Motor neuron (in vitro differentiated cells): ENCODE data around the gene UBE2QL1. TPM values are rescaled to one million over a fixed set of nuclear protein-coding genes. Genes with fewer than 3 reads are reported as not detected.

Experiments
- ATAC-seq, 8 experiments: fragments of 200-7000 bp; cut with Tn5 transposase; replicated peaks in 6 of 8; 2 replicates each; pipeline ENCODE4 v1.8.0; 2021; ENCODE audit warnings: mild to moderate bottlenecking in 8 of 8, moderate library complexity in 8 of 8
- H3K27ac ChIP-seq, 2 donors: fragments of 250-450 bp; sonication (Bioruptor Pico); 2 replicates each; pipeline ENCODE4 v1.9.0; 2021; ENCODE audit warnings: antibody characterized with exemption in 2 of 2, mild to moderate bottlenecking in 2 of 2, moderate library complexity in 1 of 2
- H3K4me1 ChIP-seq, 2 donors: fragments of 250-450 bp; sonication (Bioruptor Pico); replicated peaks in 1 of 2; 2 replicates each; pipeline ENCODE4 v1.6.1; 2021; ENCODE audit warnings: antibody characterized with exemption in 2 of 2, mild to moderate bottlenecking in 2 of 2, moderate library complexity in 1 of 2
- H3K4me3 ChIP-seq, 5 donors: fragments of 250-450 bp; sonication (Bioruptor Pico); 2 replicates each; pipeline ENCODE4 v1.9.0; 2021; ENCODE audit warnings: antibody characterized with exemption in 5 of 5, mild to moderate bottlenecking in 5 of 5, moderate library complexity in 4 of 5
- WGBS, 10 experiments: fragments of 450-650 bp; shearing (Covaris generic); methylation state at CpG; one replicate each; pipeline ENCODE4 v1.0.0; 2022; 5-methylcytosine and 5-hydroxymethylcytosine counted together
- in situ Hi-C, 9 experiments: fragments of 400-800 bp; cut with MboI; loops; one replicate each; pipeline ENCODE4 v1.15.0; 2021; ENCODE audit warnings: low sequenced_read_pairs in 9 of 9, low pct_unique_long_range_greater_than_20kb in 2 of 9; ENCODE audit not compliant: unreplicated experiment in 9 of 9
- total RNA-seq, 8 experiments: library from RNA; unstranded; fragments of 300-600 nt; gene quantifications; 2 replicates each; pipeline versions ENCODE4 v1.2.3 to v1.2.4, GENCODE V29; 2022

The UBE2QL1 gene
- total RNA-seq, 8 experiments from 2014 or later, result 0.28 to 45.4 (median 26.5) TPM; not detected in 2

- no peak overlapping the region for H3K4me3 ChIP-seq
- in situ Hi-C loops, result no loop called here
- no peaks in the 10 kb centered on the region for H3K4me1 ChIP-seq
- peak in 2 of 8 experiments; percentile 31 to 63 for ATAC-seq
- WGBS, 10 experiments, result 0 to 46% (median 32%) methylated on average over 3 to 8 of the region's 8 CpGs
- H3K27ac ChIP-seq, result no peak overlapping the region
Measured at GRCh38 chr5:6435356-6435755, 13.3 kb upstream of the UBE2QL1 start.

GRCh38 chr5:6436715-6437331 is 11.8 kb upstream of the UBE2QL1 start:
- H3K4me3 ChIP-seq, result no peak overlapping the region
- WGBS, 10 experiments, result 14 to 81% (median 58%) methylated on average over 2 to 4 of the region's 4 CpGs
- H3K27ac ChIP-seq, result no peak overlapping the region
- H3K4me1 ChIP-seq, result no peaks in the 10 kb centered on the region
- in situ Hi-C loops, result no loop called here
- peak in 4 of 8 experiments; percentile 17 to 55 (median 34) for ATAC-seq

- H3K27ac ChIP-seq, result no peak overlapping the region
- H3K4me3 ChIP-seq, result no peak overlapping the region
- WGBS, 10 experiments, result 10 to 83% (median 67%) methylated on average over 1 to 4 of the region's 5 CpGs; no CpG with 5 or more reads in 1 of the 10 experiments
- H3K4me1 ChIP-seq, result no peaks in the 10 kb centered on the region
- ATAC-seq, result no peak
- in situ Hi-C loops, result no loop called here
Measured at GRCh38 chr5:6439588-6440550, 8.8 kb upstream of the UBE2QL1 start.

- WGBS, 10 experiments, result 0 to 100% (median 75%) methylated on average over 1 to 2 of the region's 2 CpGs; no CpG with 5 or more reads in 1 of the 10 experiments
- no peak overlapping the region for H3K27ac ChIP-seq
- H3K4me1 ChIP-seq, result no peaks in the 10 kb centered on the region
- no peak overlapping the region for H3K4me3 ChIP-seq
- no peak for ATAC-seq
- in situ Hi-C loops, result no loop called here
Measured at GRCh38 chr5:6442333-6442732, 6.3 kb upstream of the UBE2QL1 start.

- Histone ChIP-seq H3K4me1 (no peaks in the 10 kb centered on the region), H3K27ac (no peak overlapping the region), H3K4me3 (no peak overlapping the region)
- ATAC-seq, result no peak
- WGBS, 10 experiments, result 50 to 70% (median 64%) methylated on average over 2 to 5 of the region's 5 CpGs; no CpG with 5 or more reads in 7 of the 10 experiments
- in situ Hi-C loops, result no loop called here
Measured at GRCh38 chr5:6443326-6443725, 5.3 kb upstream of the UBE2QL1 start.

- peak in 1 of 8 experiments; percentile 27 for ATAC-seq
- Histone ChIP-seq H3K4me1 (peaks cover 0 to 8% of the 10 kb centered on the region in 2 donors), H3K4me3 (no peak overlapping the region), H3K27ac (no peak overlapping the region)
- in situ Hi-C loops, result no loop called here
- 10 to 80% (median 50%) methylated on average over 1 to 5 of the region's 12 CpGs; no CpG with 5 or more reads in 5 of the 10 experiments for whole genome bisulfite sequencing, 10 experiments
Measured at GRCh38 chr5:6446042-6446441, 2.6 kb upstream of the UBE2QL1 start.

- H3K4me1 ChIP-seq, result peaks cover 0 to 8% of the 10 kb centered on the region in 2 donors
- H3K4me3 ChIP-seq, result no peak overlapping the region
- WGBS, 10 experiments, result 23 to 87% (median 66%) methylated on average over 2 to 10 of the region's 21 CpGs; no CpG with 5 or more reads in 1 of the 10 experiments
- ATAC-seq, result no peak
- in situ Hi-C loops, result no loop called here
- no peak overlapping the region for H3K27ac ChIP-seq
Measured at GRCh38 chr5:6446626-6447309, 1.9 kb upstream of the UBE2QL1 start.

GRCh38 chr5:6447384-6448140 is 1.1 kb upstream of the UBE2QL1 start:
- WGBS, 10 experiments, result 62 to 100% (median 86%) methylated on average over 1 to 4 of the region's 7 CpGs; no CpG with 5 or more reads in 3 of the 10 experiments
- no peak for ATAC-seq
- in situ Hi-C loops, result no loop called here

GRCh38 chr5:6448141-6448491 is 543 bp upstream of the UBE2QL1 start:
- peak overlapping the region in 1 of 5 donors; percentile 72 for H3K4me3 ChIP-seq
- 90 to 100% (median 94%) methylated on average over 1 to 3 of the region's 3 CpGs; no CpG with 5 or more reads in 5 of the 10 experiments for WGBS, 10 experiments
- in situ Hi-C loops, result no loop called here
- no peak for ATAC-seq
- H3K4me1 ChIP-seq, result peaks cover 6 to 8% of the 10 kb centered on the region in 2 donors
- no peak overlapping the region for H3K27ac ChIP-seq

More at GRCh38 chr5:6447384-6448140, 1.1 kb upstream of the UBE2QL1 start:
- Histone ChIP-seq H3K4me3 (no peak overlapping the region), H3K27ac (no peak overlapping the region), H3K4me1 (peaks cover 3 to 8% of the 10 kb centered on the region in 2 donors)

- WGBS, 10 experiments, result 20 to 30% methylated on average over 1 to 2 of the region's 15 CpGs; no CpG with 5 or more reads in 8 of the 10 experiments
- Histone ChIP-seq H3K4me3 (peak overlapping the region; percentile 47 to 99 (median 72)), H3K27ac (peak overlapping the region; percentile 42 to 82), H3K4me1 (peaks cover 8 to 20% of the 10 kb centered on the region in 2 donors)
- ATAC-seq, result peak in 3 of 8 experiments; percentile 1 to 15 (median 2)
- in situ Hi-C loops, result loop anchor here in 1 of 9 experiments (25.0 kb wide), 1 partner anchor 962 kb away; no protein-coding TSS in a partner anchor
Measured at GRCh38 chr5:6449465-6450158, 953 bp downstream of the UBE2QL1 start.

- Histone ChIP-seq H3K27ac (peak overlapping the region; percentile 42 to 82), H3K4me1 (peaks cover 8 to 25% of the 10 kb centered on the region in 2 donors), H3K4me3 (peak overlapping the region; percentile 47 to 99 (median 72))
- 9 to 100% (median 25%) methylated on average over 1 to 9 of the region's 9 CpGs for WGBS, 10 experiments
- peak in 2 of 8 experiments; percentile 21 to 24 for ATAC-seq
- in situ Hi-C loops, result loop anchor here in 1 of 9 experiments (25.0 kb wide), 1 partner anchor 963 kb away; no protein-coding TSS in a partner anchor
Measured at GRCh38 chr5:6450319-6450833, 1.7 kb downstream of the UBE2QL1 start.
